ENCODE data around the gene SMIM27.

Gene SMIM27

DNA sequence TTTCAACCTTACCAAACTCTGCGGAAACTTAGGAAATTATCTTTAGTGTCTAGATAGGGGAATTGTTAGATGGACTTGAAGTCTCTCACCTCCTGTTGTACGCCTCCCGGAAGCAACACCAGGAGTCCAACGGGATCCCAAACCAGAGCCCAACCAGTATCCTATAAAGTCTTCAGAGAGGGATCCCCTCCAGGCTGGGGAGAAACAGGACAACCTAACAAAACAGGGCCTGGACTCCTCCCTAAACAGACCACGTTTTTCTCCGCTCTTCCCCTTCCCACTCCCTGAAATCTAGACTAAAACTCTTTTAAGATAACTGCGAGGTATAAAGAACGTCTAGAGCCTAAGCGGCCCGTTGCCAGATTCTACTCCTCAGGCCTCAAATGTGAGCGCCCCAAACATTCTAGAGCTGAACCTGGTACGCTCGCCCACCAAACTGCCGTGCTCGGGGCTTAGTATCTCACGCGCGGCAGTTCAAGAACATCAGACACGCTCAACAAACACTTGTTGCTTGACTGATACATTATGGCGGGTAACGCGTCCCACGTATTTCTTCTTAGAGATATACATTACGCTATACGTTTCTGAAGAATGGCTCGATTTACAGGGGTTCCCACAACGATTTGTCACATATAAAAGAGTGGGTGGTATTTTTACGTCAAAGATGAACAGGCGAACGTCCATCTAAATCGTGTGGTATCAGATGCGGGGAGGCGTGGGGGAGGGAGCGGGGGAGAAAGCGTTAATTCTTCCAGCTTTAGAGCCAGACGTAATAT lies 663 bp upstream of the SMIM27 start:
- peak; percentile 42 for DNase-seq
- in situ Hi-C loops (cut with HindIII; ENCODE audit: low pct_ligation_motif_present, low pct_unique_long_range_greater_than_20kb, low sequenced_read_pairs): no loop called here

DNA sequence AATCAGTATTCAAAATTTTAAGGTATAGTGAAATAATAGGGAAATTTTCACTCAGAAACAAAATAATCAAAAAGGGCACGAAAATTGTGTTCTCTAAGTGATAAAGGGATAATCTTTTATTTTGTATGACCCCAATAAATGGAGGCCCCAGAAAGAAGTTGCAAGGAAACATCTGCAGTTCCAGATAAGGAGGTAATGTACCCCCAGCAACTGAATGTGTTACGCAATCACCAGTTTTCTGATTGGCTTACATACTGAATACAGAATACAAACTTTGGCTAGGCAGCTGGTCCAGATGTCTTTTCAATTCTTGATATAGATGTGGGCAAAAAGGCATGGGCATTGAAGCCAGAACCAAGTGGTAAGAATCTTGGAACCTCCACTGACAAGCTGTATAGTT lies 2.0 kb downstream of the SMIM27 start:
- in situ Hi-C loops (cut with HindIII; ENCODE audit: low pct_ligation_motif_present, low pct_unique_long_range_greater_than_20kb, low sequenced_read_pairs): no loop called here

DNA sequence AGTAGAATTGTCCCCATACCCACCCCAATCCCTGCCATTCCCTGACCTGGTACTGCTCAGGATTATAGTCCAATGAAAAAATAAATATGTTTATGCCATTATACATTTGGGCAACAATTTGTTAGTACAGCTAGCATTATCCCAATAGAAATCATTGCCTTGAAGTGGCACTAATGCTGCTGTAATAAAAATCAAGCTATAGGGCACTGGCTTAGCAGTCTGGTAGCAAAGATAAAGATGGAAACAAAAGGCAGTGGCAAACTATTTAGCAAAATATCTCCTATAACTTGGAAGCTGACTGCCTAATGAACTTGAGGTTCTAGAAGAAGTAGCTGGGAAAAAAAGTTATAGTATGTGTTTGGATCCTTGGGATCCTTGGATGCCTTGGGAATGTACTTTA lies 2.5 kb downstream of the SMIM27 start:
- in situ Hi-C loops (cut with HindIII; ENCODE audit: low pct_ligation_motif_present, low pct_unique_long_range_greater_than_20kb, low sequenced_read_pairs): no loop called here
- DNase-seq: no peak

More for the DNA sequence above, 2.0 kb downstream of the SMIM27 start:
- DNase-seq: no peak

DNA sequence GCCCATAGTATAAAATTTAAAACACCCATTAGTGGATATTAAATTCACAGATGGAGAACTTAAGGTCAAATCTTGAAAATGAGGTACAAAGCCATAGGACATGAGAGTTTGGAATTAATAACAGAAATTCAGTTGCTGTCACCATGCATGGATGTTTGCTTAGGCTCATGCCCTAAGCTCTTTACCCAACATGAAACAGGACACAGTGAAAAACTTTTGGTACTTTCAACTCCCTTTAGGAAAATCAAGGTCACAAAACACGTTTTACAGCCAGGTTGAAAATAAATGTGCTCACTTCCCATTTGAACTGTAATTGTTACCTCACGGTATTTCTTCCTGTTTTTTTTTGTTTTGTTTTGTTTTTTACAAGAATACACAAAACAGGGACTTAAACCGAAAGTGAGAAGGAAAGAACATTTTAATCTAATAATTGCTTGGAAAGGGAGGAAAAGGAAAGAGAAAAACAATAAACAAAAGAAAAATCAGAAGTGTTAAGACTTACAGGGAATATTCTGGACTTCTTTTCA lies 6.3 kb downstream of the SMIM27 start:
- in situ Hi-C loops (cut with HindIII; ENCODE audit: low pct_ligation_motif_present, low pct_unique_long_range_greater_than_20kb, low sequenced_read_pairs): no loop called here
- no peak for DNase-seq

DNA sequence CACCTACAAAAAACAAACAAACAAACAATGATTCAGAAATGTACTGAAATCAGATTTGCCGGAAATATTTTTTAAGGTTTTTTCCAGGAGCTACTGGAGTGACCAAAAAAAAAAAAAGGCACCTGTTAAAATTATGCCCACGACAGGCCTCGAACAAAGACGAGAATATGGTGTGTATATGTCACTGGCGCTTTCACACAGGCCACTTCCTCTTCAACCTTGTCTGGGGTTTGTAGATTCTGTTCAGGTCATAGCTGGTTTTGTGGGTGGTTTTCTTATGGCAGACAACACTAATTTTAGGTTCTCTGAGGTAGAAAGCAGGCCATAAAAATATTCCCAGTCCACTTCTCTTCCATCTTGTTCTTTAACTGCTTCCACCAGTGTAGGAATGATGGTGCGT lies 13.8 kb downstream of the SMIM27 start:
- no peak for DNase-seq
- in situ Hi-C loops (cut with HindIII; ENCODE audit: low pct_ligation_motif_present, low pct_unique_long_range_greater_than_20kb, low sequenced_read_pairs): no loop called here

DNA sequence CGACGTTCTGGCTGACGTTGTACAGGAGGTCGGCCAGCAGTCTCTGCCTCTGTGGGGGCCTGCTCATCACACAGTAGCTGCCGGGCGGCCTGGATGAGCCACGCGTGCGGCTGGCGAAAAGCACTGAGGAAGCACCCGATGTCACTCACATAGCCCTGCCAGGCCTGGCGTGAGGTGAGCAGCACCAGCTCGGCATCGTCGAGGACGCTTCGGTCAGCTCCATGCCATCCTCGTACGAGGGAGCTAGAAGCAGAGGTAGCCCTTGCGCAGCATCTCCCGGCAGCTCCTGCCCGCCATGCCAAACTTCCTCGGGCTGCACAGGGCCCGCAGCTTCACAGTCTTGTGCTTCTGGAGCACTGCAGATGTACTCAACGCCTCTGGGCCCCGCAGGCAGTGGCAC lies 14.6 kb downstream of the SMIM27 start:
- in situ Hi-C loops (cut with HindIII; ENCODE audit: low pct_ligation_motif_present, low pct_unique_long_range_greater_than_20kb, low sequenced_read_pairs): no loop called here
- DNase-seq: no peak

DNA sequence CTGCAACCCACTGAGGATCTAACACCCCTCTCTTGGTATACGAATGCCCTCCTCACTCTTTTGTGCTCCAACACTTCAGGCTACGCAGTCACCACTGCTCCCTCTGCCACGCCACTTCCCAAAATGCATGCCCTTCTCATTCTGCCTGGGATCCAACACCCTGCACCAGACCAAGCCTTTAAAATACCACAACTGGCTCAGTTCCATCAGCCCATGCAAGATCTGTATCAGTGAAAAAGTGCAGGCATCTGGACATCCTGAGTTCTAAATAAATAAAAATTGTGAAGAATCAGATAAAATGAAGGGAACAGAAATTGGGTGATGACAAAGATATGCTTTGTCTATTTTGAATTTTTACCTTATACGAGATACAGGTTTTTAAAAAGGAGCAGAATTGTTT lies 18.1 kb downstream of the SMIM27 start:
- in situ Hi-C loops (cut with HindIII; ENCODE audit: low pct_ligation_motif_present, low pct_unique_long_range_greater_than_20kb, low sequenced_read_pairs): no loop called here
- no peak for DNase-seq

DNA sequence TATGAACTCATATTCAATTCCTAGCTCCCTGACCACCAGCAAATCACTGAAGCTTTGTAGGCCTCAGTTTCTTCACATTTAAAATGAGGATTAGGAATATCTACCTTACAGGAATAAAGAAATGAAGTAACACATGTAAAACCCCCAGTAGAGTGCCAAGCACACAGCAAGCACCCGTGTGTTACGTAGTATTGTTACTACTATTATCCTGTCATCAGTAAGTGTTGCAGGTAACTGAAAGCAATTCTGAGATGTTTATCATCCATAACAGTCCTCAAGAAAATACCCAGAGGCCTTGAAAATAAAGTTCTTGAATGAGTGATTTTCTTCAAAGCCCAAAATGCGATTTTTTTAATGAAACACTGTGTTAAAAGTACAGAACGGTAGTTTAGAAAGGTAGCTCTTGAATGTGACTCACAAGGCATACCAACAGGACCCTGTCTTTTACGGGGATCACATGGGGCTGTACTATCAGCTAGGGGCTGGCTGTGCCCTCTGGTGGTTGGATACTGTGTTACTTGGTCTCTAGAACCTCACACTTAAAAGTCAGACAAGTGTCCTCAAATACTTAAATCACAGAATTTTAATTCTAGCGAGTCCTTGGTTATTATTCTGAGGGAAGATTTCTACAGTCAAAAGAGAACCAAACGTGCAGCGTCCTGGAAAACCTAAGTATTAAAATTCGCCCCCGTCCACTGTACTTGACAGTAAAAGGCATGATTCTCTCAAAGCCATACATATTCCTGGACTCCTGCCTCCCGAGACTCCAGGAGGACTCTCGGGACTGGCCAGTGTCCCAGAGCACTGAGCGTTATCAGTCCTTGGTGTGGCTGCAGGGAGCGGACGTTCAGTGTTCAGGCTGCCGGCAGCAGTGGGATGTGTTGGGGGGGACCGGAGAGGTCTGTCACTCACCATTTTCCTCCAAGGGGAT lies 20.1 kb downstream of the SMIM27 start:
- peak; percentile 82 for DNase-seq
- in situ Hi-C loops (cut with HindIII; ENCODE audit: low pct_ligation_motif_present, low pct_unique_long_range_greater_than_20kb, low sequenced_read_pairs): no loop called here

DNA sequence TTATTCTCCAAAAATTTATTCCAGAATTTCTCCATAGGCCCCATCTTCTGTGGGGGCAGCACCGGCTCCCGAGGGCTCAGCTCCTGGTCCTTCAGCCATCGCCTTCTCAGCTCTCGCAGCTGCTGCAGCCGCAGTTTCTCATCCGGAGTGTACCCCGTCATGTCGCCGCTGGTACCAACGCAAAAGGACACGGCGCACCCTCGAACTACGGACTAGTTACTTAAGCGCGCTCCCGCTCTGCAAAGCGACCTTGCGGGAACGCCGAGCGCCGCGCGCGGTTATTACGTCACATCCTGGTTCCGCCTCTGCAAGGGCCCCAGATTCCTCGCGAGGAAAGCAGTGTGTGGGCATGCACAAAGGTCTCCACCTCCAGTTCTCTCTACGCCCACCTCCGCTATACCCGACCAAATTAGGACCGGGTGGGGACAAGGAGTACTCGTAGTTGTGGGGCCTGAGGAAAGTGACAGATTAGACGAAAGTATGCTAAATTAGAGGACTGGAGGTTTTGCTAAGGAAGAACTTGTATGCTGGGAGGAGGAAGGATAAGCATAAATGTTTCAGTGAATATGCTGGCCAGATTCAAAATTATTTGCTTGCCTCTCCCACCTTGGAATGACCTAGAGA lies 20.9 kb downstream of the SMIM27 start, which contains the start of gene NDUFB6:
Gene NDUFB6 (minus strand): TSS at position 260 of the 624 bp plus-strand sequence. CDS start 99 bp downstream, at position 161.
- DNase-seq: peak; percentile 92
- in situ Hi-C loops (cut with HindIII; ENCODE audit: low pct_ligation_motif_present, low pct_unique_long_range_greater_than_20kb, low sequenced_read_pairs): no loop called here

DNA sequence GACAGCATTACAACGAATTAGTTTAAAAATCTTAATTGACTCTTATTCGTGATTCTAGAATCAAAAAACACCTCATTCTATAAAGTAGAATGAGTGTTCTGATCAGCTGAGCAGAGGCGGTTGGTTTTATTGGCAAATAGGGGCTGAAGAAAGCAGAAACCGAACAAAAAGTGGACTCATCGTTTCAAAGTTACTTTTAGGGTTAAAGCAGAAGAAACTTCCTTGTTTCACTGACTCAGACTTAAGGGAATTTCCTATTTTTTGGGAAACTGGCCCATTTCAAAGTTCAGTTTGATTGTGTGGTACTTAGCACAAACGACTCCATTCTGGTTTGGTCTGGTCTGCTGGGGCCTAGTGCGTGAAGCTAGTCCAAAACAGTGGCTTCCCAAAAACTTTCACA lies 21.7 kb downstream of the SMIM27 start:
- no peak for DNase-seq
- in situ Hi-C loops (cut with HindIII; ENCODE audit: low pct_ligation_motif_present, low pct_unique_long_range_greater_than_20kb, low sequenced_read_pairs): no loop called here

DNA sequence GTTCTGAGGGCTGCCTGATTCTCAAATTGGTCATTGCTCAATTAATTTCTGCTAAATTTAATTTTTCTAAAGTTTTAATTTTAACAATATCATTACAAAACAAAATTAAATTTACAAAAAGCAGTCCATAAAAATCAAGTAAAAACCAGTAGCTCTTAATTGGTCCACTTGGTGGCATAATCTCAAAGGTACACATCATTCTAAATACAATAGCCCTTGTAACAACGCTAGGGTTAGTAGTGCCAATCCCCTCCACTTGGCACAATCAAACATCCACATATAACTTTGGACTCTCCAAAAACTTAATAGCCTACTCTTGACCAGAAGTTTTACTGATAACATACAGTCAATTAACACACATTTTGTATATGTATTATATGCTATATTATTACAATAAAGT lies 22.7 kb downstream of the SMIM27 start:
- DNase-seq: no peak
- in situ Hi-C loops (cut with HindIII; ENCODE audit: low pct_ligation_motif_present, low pct_unique_long_range_greater_than_20kb, low sequenced_read_pairs): no loop called here

DNA sequence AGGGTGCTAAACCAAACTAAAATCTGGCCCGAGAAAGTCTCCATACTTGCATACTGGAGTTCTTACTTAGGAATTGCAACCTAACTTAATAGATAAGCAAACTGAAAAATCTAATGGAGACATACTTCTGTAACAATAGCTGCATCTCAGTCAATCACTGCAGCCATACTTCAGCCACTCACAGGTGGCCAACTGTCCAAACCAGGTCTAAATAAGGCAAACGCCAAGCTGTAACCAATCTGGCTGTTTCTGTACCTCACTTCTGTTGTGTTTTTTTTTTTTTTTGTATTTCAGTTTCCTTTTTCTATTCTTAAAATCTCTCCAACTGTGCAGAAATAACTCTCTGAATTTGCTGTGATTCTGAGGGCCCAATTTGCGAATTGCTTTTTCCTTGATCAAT lies 25.2 kb downstream of the SMIM27 start:
- no peak for DNase-seq
- in situ Hi-C loops (cut with HindIII; ENCODE audit: low pct_ligation_motif_present, low pct_unique_long_range_greater_than_20kb, low sequenced_read_pairs): no loop called here

DNA sequence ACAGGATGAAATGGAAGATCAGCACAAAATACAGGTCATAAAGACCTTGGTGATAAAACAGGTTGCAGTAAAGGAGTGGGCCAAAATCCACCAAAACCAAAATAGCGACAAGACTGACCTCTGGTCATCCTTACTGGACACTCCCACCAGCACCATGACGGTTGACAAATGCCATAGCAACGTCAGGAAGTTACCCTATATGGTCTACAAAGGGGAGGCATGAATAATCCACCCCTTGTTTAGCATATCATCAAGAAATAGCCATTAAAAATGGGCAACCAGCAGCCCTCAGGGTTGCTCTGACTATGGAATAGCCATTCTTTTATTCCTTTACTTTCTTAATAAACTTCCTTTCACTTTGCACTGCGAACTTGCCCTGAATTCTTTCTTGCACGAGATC lies 26.8 kb downstream of the SMIM27 start:
- in situ Hi-C loops (cut with HindIII; ENCODE audit: low pct_ligation_motif_present, low pct_unique_long_range_greater_than_20kb, low sequenced_read_pairs): no loop called here

DNA sequence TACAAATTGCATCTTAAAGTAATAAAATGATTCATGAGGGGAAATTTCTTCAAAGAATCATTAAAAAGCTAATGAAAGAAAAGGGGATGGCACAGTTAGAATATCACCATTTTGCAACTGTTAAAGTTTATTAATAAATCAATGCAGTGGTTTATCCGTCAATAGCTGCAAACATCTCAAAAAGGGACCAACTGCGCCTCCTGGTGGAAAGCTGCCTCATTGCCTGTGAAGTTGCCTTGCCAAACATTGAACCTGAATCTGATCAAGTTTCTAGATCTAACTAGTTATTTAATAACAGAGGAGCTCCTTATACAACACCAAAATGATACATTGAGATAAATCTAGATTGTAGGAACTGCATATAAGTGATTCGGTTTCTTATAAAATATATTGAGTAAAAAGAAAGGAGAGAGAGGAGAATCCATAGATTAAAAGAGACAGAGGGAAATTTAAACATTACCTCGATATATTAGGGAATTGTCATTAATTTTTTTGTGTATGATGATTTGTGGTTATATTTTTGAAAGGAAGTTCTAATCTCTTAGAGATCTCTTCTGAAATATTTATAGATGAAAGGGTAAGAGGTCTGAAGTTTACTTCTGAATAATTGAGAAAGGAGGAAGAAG lies 27.7 kb downstream of the SMIM27 start:
- peak; percentile 51 for DNase-seq
- in situ Hi-C loops (cut with HindIII; ENCODE audit: low pct_ligation_motif_present, low pct_unique_long_range_greater_than_20kb, low sequenced_read_pairs): no loop called here

More for the DNA sequence above, 26.8 kb downstream of the SMIM27 start:
- DNase-seq: no peak

DNA sequence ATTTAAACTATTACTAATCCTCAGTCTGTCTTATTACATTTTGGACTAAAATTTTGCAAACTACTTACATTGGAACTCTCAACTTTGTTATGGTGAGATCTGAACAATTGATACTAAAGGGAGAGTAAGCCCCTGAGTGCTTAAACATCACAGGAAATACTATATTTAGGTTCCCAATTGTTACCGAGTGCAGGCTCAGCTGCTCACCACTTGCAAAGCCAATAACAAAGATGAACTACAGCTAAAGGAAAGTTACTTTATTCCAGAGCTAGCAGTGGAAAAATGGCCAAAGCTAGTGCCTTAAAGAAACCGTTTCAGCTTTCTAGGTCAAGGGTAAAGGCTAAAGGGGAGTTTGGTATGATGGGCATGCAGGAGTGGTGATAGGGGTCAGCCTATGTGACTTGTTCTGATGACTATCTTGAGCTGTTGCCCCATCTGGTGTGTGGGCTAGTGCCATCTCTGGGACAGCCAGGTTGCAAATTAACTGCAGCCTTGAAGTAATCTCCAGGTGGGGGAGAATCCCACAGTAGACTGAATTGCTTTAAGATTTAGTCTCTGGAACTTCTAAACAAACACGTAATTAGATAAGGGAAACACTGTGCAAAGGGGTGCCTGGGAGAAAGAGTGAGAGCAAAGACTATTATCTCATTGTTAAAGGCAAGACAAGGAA lies 28.6 kb downstream of the SMIM27 start:
- no peak for DNase-seq
- in situ Hi-C loops (cut with HindIII; ENCODE audit: low pct_ligation_motif_present, low pct_unique_long_range_greater_than_20kb, low sequenced_read_pairs): no loop called here

DNA sequence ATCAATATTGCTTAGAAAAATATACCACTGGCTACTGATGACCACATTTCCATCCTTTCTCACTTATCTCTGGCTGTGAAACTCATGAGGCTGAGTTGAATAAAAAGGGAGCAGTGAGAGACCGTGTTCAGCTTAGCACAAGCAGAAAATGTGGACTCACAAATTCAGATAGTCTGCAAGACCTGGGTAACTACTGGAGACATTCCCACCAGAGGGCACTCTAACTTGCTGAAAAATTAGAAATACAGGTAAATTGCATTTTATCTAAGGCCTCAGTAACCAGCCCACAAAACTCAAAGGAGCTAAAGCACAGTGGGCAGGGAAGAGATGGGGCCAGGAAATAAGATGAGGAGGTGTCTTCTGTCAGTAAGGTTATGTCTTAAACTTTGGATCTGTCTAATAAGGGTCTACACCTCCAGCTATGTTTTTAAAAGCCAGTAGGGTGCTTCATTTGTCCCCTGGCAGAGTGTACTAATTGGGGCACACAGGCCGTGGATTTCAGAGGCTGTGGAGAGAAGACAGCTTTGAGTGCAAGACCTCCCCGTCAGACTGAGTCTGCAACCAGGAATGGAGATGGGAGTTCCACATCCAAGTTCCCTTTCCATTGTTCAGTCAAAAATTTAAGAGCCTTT lies 29.5 kb downstream of the SMIM27 start:
- in situ Hi-C loops (cut with HindIII; ENCODE audit: low pct_ligation_motif_present, low pct_unique_long_range_greater_than_20kb, low sequenced_read_pairs): no loop called here
- peak; percentile 59 for DNase-seq

DNA sequence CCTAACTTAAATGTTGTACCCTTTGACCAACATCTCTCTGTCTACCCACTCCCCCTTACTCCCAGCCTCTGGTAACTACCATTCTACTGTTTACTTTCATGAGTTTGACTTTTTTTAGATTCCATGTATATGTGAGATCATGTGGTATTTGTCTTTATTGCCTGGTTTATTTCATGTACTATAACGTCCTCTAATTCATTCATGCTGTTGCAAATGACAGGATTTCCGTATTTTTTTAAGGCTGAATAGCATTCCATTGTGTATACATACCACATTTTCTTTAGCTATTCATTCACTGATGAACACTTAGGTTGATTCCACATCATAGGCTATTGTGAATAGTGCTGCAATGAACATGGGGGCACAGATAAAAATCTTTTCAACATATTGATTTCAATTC lies 32.7 kb downstream of the SMIM27 start:
- in situ Hi-C loops (cut with HindIII; ENCODE audit: low pct_ligation_motif_present, low pct_unique_long_range_greater_than_20kb, low sequenced_read_pairs): no loop called here
- DNase-seq: no peak

DNA sequence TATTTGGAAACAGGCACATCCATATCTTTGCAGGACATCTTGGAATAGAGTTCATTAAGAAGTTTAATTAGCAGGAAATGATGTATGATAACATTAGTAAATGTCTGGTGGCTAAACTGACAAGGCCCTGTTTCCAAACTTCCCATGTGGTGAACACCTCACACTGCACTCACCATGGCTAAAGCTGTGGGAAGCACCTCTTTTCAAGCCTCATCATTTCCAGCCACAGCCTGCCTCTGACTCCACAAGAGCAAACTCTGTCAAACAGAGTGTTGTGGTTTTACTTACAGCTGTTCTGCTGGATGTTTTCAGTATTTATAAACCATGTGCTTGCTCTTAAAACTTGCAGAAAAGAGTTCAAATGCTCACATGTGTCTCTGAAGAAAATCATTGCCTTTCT lies 35.8 kb downstream of the SMIM27 start:
- DNase-seq: no peak
- in situ Hi-C loops (cut with HindIII; ENCODE audit: low pct_ligation_motif_present, low pct_unique_long_range_greater_than_20kb, low sequenced_read_pairs): no loop called here
